Aorta (tissue), 5 donors: ENCODE results near the gene PLEKHG1. TPM values are rescaled to one million over a fixed set of nuclear protein-coding genes. Genes with fewer than 3 reads are reported as not detected.

Experiments
- ATAC-seq: fragments of 200-7000 bp; cut with Tn5 transposase; one replicate; pipeline ENCODE4 v1.9.1; 2022; ENCODE audit warnings: moderate library complexity; ENCODE audit not compliant: low FRiP score
- DNase-seq, 2 donors: peaks; one replicate each; pipeline ENCODE4 v3.0.0-alpha.2; 2020
- H3K27ac ChIP-seq, 2 donors: one replicate each; pipeline ENCODE4 v1.5.1; 2013; ENCODE audit warnings: low read length in 2 of 2, mild to moderate bottlenecking in 2 of 2, moderate library complexity in 2 of 2, control low read depth in 1 of 2, inconsistent platforms in 1 of 2, low read depth in 1 of 2
- H3K27me3 ChIP-seq, 2 donors: one replicate each; pipeline ENCODE4 v1.6.1; 2013; ENCODE audit warnings: control low read depth in 1 of 2, low read length in 1 of 2, mild to moderate bottlenecking in 1 of 2, moderate library complexity in 1 of 2; ENCODE audit not compliant: insufficient read depth in 2 of 2, control insufficient read depth in 1 of 2
- H3K36me3 ChIP-seq, 2 donors: one replicate each; pipeline ENCODE4 v1.6.1; 2013; ENCODE audit warnings: control low read depth in 1 of 2, low read length in 1 of 2, mild to moderate bottlenecking in 1 of 2; ENCODE audit not compliant: insufficient read depth in 2 of 2, control insufficient read depth in 1 of 2
- H3K4me1 ChIP-seq, 2 donors: one replicate each; pipeline ENCODE4 v1.6.1; 2013; ENCODE audit warnings: low read length in 2 of 2, control low read depth in 1 of 2, mild to moderate bottlenecking in 1 of 2, moderate library complexity in 1 of 2; ENCODE audit not compliant: insufficient read depth in 2 of 2, control insufficient read depth in 1 of 2
- H3K4me3 ChIP-seq, 2 donors: one replicate each; pipeline ENCODE4 v1.5.1; 2013; ENCODE audit warnings: low read length in 2 of 2, control low read depth in 1 of 2, mild to moderate bottlenecking in 1 of 2
- H3K9me3 ChIP-seq: one replicate; pipeline ENCODE4 v1.6.1; 2013; ENCODE audit warnings: mild to moderate bottlenecking, low read length; ENCODE audit not compliant: control insufficient read depth
- WGBS, 2 donors: extraction: QIAGEN DNeasy Blood & Tissue Kit; methylation state at CpG; one replicate each; pipeline ENCODE4 v1.1.7; 2013; 5-methylcytosine and 5-hydroxymethylcytosine counted together
- intact Hi-C, 2 donors: fragments of 100-400 bp; cut with DNase I; formaldehyde crosslinking; loops; one replicate each; pipeline versions ENCODE4 v1.14.2 to v1.15.0; 2022
- polyA plus RNA-seq, 2 donors: library from polyadenylated mRNA; stranded (reverse); fragments of 200-250 nt; gene quantifications; one replicate each; pipeline ENCODE4 v1.2.3, GENCODE V29; 2013
- total RNA-seq, 2 donors: library from RNA; stranded (reverse); fragmentation: NEBNext Ultra II Directional; extraction: Animal tissue kit (Norgen Biotek cat#: 25700); gene quantifications; one replicate each; pipeline ENCODE4 v1.2.1, GENCODE V29; 2021
- donor health status: healthy with polysubstance abuse.
- donor health status: Bipolar disorder and iron deficiency.
- donor health status: DM: no; HTN: no; CAD: no.
- donor health status: DM: no; HTN: no; CAD: no.
- donor health status: DM: yes; HTN: yes; CAD: no.

The PLEKHG1 gene
- total and polyA plus RNA-seq, 4 donors: 1.6 to 62.7 (median 19.1) TPM

GRCh38 chr6:150628908-150629307, 29.2 kb downstream of the PLEKHG1 start:
- WGBS, 2 donors: 75 to 81% methylated on average over 6 of the region's 6 CpGs
- no peak for ATAC-seq

GRCh38 chr6:150631283-150631983, 31.7 kb downstream of the PLEKHG1 start:
- 81 to 88% methylated on average over 12 of the region's 12 CpGs for WGBS, 2 donors
- no peak overlapping the region for H3K27ac ChIP-seq
- no peak for ATAC-seq
- no peaks in the 10 kb centered on the region for H3K27me3 ChIP-seq
- no peak for DNase-seq
- no peak overlapping the region for H3K4me3 ChIP-seq
- H3K9me3 ChIP-seq: no peaks in the 10 kb centered on the region
- no peaks in the 10 kb centered on the region for H3K4me1 ChIP-seq
- no peaks in the 10 kb centered on the region for H3K36me3 ChIP-seq
- intact Hi-C loops: no loop called here

More at GRCh38 chr6:150628908-150629307, 29.2 kb downstream of the PLEKHG1 start:
- Histone ChIP-seq H3K27me3 (no peaks in the 10 kb centered on the region), H3K36me3 (no peaks in the 10 kb centered on the region), H3K9me3 (no peaks in the 10 kb centered on the region), H3K4me1 (no peaks in the 10 kb centered on the region), H3K27ac (no peak overlapping the region), H3K4me3 (no peak overlapping the region)
- intact Hi-C loops: no loop called here
- DNase-seq: no peak

DNA sequence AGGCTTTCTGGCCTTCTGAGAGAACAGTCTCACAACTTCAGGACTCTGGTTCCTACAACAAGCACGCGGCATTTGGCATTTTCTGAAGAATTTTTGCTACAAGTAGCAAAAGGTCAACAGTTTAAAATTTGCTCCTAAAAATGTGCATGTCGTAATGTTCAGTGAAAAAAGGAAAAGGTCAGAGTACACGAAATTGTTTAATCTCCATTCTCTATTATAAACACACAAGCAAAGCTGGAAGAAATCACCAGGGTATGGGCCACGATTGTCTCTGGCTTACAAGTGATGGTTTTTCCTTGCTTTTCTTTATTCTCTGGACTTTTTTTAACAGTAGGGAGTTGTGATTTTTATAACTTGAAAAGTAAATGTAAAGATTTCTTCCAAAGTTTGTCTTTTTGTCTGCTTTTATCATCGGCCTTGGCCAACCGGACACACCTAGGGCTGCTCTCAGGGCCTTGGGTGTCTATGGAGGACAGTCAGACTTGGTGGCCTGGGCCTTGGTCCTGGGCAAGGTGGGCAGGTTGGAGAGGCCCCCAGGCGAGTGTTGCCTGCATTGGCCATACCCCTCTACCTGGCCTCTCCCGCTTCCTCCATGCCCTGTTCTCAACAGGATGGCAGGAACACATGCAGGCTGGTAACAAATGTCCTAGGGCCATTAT, 32.4 kb downstream of the PLEKHG1 start:
- ATAC-seq: no peak
- Histone ChIP-seq H3K36me3 (no peaks in the 10 kb centered on the region), H3K4me3 (no peak overlapping the region), H3K27ac (no peak overlapping the region), H3K9me3 (no peaks in the 10 kb centered on the region), H3K27me3 (no peaks in the 10 kb centered on the region), H3K4me1 (no peaks in the 10 kb centered on the region)
- DNase-seq: no peak
- intact Hi-C loops: no loop called here
- 62 to 73% methylated on average over 9 of the region's 9 CpGs for WGBS, 2 donors

DNA sequence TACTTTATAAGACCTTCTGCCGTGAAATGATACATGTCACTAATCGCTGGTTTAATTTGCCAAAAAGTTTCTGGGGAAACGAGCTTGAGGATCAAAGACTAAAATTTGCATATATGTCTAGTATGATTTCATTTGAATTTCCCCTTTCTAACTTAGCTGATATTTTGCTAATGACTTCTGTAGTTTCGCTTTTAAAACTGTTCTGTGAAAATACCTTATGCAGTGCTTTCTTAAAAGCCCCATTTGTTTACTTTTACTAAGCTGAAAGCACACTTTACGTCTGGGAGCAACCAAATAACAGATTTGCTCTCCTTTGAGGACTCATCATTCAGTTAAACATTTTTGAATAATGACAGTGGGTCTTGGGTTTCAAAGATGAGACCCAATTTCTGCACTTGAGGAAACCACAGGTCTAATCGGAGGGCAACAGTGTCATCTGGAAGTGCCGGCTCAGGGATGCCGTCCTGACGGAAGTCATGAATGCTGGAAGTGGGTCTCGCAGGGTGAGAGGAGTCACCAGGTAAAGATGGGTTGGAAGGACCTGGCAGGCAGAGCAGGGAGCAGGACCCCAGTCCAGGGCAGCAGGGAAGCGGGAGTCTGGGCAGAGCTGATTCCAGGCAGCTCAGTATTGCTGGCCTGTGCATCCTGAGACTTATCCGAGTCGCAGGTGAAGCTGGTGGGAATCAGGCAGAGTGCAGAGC, 33.2 kb downstream of the PLEKHG1 start:
- no peaks in the 10 kb centered on the region for H3K36me3 ChIP-seq
- no peaks in the 10 kb centered on the region for H3K9me3 ChIP-seq
- no peaks in the 10 kb centered on the region for H3K27me3 ChIP-seq
- H3K27ac ChIP-seq: no peak overlapping the region
- H3K4me3 ChIP-seq: no peak overlapping the region
- WGBS, 2 donors: 64 to 76% methylated on average over 13 of the region's 13 CpGs
- intact Hi-C loops: no loop called here
- DNase-seq: no peak
- H3K4me1 ChIP-seq: no peaks in the 10 kb centered on the region
- ATAC-seq: no peak

DNA sequence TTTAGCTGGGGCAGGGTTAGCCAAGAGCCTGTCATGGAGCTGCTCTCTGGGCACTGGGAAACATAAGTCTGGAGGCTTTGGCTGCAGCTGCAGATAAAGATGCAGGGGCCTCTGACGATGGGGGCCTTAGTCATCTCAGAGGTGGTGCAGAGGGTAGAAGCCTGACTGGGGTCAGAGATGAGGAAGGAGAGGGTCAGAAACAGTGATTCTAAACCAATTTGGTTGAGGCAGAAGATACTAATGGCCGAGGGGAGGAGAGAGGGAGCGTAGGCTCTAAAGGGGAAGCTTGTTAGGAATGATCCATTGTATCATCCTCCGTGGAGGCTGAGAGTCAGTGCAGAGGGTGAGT, 33.8 kb downstream of the PLEKHG1 start:
- Histone ChIP-seq H3K4me1 (no peaks in the 10 kb centered on the region), H3K27me3 (no peaks in the 10 kb centered on the region), H3K36me3 (no peaks in the 10 kb centered on the region), H3K27ac (no peak overlapping the region), H3K9me3 (no peaks in the 10 kb centered on the region), H3K4me3 (no peak overlapping the region)
- ATAC-seq (no peak), DNase-seq (no peak)
- intact Hi-C loops: no loop called here
- 77% methylated on average over 4 of the region's 4 CpGs for WGBS, 2 donors

DNA sequence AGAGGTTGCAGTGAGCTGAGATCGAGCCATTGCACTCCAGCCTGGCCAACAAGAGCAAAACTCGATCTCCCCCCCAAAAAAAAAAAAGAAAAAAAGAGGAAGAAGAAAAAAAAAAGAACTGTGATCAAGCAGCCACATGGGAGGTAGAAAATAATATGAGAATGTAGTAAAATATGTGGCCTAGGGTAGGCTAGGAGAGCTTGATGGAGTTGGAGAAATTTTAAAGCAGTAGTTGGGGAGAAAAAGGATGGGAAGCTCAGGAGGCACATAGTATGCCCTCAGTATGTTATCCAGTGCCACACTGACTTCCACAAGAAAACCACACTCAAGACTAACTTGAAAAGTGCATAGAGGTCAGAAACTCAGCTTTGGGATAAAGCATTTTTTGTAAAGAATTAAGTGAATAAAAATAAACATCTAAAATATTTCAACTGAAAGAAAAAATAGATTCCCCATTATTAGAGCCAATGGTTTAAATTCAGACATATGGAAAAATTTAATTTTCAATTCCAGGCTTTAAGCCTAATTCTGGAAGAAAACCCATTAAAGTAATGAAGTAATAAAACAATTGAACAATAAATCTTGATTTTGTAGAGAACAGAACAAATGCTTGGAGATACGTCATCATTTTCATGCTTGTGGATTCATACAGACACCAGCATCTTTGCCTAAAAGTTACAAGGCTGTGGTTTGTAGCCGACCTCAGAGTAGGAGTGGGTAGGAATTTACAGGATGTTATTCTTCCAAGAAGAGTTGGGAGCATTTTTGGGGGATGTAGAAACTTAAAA, 34.7 kb downstream of the PLEKHG1 start:
- intact Hi-C loops: no loop called here
- no peak overlapping the region for H3K27ac ChIP-seq
- no peaks in the 10 kb centered on the region for H3K36me3 ChIP-seq
- no peaks in the 10 kb centered on the region for H3K27me3 ChIP-seq
- H3K9me3 ChIP-seq: no peaks in the 10 kb centered on the region
- no peak for ATAC-seq
- WGBS, 2 donors: 56 to 58% methylated on average over 4 of the region's 4 CpGs
- no peak overlapping the region for H3K4me3 ChIP-seq
- H3K4me1 ChIP-seq: no peaks in the 10 kb centered on the region
- no peak for DNase-seq

GRCh38 chr6:150634964-150635292, 35.2 kb downstream of the PLEKHG1 start:
- no peaks in the 10 kb centered on the region for H3K27me3 ChIP-seq
- no peaks in the 10 kb centered on the region for H3K36me3 ChIP-seq
- no peaks in the 10 kb centered on the region for H3K9me3 ChIP-seq
- no peak overlapping the region for H3K4me3 ChIP-seq
- no peaks in the 10 kb centered on the region for H3K4me1 ChIP-seq
- H3K27ac ChIP-seq: no peak overlapping the region
- DNase-seq (no peak), ATAC-seq (no peak)
- WGBS, 2 donors: 21 to 33% methylated on average over 1 of the region's 1 CpG
- intact Hi-C loops: no loop called here

- no peaks in the 10 kb centered on the region for H3K4me1 ChIP-seq
- no peaks in the 10 kb centered on the region for H3K36me3 ChIP-seq
- no peak overlapping the region for H3K27ac ChIP-seq
- no peaks in the 10 kb centered on the region for H3K27me3 ChIP-seq
- no peaks in the 10 kb centered on the region for H3K9me3 ChIP-seq
- no peak overlapping the region for H3K4me3 ChIP-seq
- intact Hi-C loops: no loop called here
- WGBS, 2 donors: 91 to 93% methylated on average over 3 of the region's 3 CpGs
- ATAC-seq (no peak), DNase-seq (no peak)
These were observed 36.3 kb downstream of the PLEKHG1 start for GRCh38 chr6:150635906-150636514.
